ENCODE results near the gene FGF18. TPM values are rescaled to one million over a fixed set of nuclear protein-coding genes. Genes with fewer than 3 reads are reported as not detected.

FGF18 gene
- total and polyA plus RNA-seq, 9 of the 15 experiments (the other 6 are each of a cell fraction or from before 2014, with no cell fraction given), result 0.05 to 0.18 (median 0.11) TPM; not detected in 6

DNA sequence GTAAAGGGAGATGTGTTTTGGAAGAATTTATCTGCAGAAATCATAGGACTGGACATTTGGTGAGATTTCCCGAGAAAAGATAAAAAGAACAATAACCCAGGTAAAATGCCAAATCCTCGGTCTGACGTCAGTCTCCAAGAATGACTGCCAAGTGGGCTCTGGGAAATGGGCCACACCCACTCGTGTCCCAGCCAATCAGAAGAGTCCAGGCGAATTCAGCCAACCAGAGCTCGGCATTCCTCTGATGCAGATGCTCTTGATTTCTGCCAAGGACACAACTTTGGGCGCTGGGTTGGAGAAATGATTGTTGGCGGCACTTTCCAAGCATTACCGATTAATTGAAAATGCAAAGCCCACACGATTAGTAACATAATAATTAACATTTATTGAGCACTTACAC lies 73.3 kb downstream of the FGF18 start:
- FAIRE-seq, result peak; percentile 79
- Histone ChIP-seq H3K4me1 (replicated peaks in 1 of 2; ENCODE audit: control insufficient read depth in 2 of 2, insufficient read depth in 2 of 2, low read length in 2 of 2) (peaks cover 24 to 37% of the 10 kb centered on the region in 2 experiments), H3K27me3 (ENCODE audit: control insufficient read depth in 2 of 2, insufficient read depth in 2 of 2, low read length in 2 of 2) (peaks cover 0 to 11% of the 10 kb centered on the region in 2 experiments; a peak in 3 of 5 replicates), H4K20me1 (replicated peaks; ENCODE audit: control insufficient read depth, insufficient read depth, low read length) (no peaks in the 10 kb centered on the region), H2AFZ (ENCODE audit: low read depth, low read length) (0 out of 2 replicates have a peak overlapping the region, but pooled peaks have one; percentile 19), H3K9ac (ENCODE audit: insufficient read depth in 1 of 2, low read depth in 2 of 2, low read length in 2 of 2) (no peak overlapping the region), H3K9me1 (ENCODE audit: control insufficient read depth, insufficient read depth, low read length) (no peaks in the 10 kb centered on the region), H3K4me2 (ENCODE audit: insufficient read depth, low read length) (no peak overlapping the region), H3K4me3 (no peak overlapping the region), H3K9me3 (replicated peaks; ENCODE audit: control insufficient read depth, insufficient read depth, low read depth, low read length) (no peaks in the 10 kb centered on the region), H3K36me3 (ENCODE audit: control insufficient read depth, insufficient read depth, low read length) (no peaks in the 10 kb centered on the region), H3K79me2 (ENCODE audit: control insufficient read depth, insufficient read depth, low read length) (no peaks in the 10 kb centered on the region), H3K27ac (ENCODE audit: extremely low read depth, low read depth, low read length) (no peak overlapping the region)
- CTCF ChIA-PET (ENCODE audit: low intra/inter-chr PET ratio), result no interaction called here
- in situ Hi-C loops (cut with MboI) (no loop called here), intact Hi-C loops (cut with micrococcal nuclease) (no loop called here)
- TF ChIP-seq NFYB (IDR thresholded peaks at IDR 0.05; ENCODE audit: extremely low read depth, insufficient read length), result peak; percentile 30
- TF ChIP-seq, protein P1, sequence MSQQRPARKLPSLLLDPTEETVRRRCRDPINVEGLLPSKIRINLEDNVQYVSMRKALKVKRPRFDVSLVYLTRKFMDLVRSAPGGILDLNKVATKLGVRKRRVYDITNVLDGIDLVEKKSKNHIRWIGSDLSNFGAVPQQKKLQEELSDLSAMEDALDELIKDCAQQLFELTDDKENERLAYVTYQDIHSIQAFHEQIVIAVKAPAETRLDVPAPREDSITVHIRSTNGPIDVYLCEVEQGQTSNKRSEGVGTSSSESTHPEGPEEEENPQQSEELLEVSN (IDR thresholded peaks at IDR 0.05; ENCODE audit: borderline replicate concordance in 1 of 2, extremely low read depth in 1 of 2, insufficient read depth in 1 of 2, insufficient read length in 1 of 2, low read depth in 1 of 2, low read length in 1 of 2, poor library complexity in 1 of 2, severe bottlenecking in 1 of 2), result no peak
- TF ChIP-seq, protein P2, sequence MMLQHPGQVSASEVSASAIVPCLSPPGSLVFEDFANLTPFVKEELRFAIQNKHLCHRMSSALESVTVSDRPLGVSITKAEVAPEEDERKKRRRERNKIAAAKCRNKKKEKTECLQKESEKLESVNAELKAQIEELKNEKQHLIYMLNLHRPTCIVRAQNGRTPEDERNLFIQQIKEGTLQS (IDR thresholded peaks at IDR 0.05), result 0 out of 2 replicates have a peak, but pooled peaks have one; percentile 11
- TF ChIP-seq, protein P2 (CRISPR knock-in tag; conservative IDR thresholded peaks at IDR 0.05), result no peak
- 68% methylated on average over 10 of the region's 10 CpGs for WGBS (ENCODE audit: insufficient coverage, low coverage, missing lambda C conversion rate)
- peak; percentile 36 to 71 (median 39) for DNase-seq (ENCODE audit: extremely low read depth in 1 of 4, low spot score in 3 of 4)
- BruUV-seq (replicated peaks), result no TSS peak
- POLR2A ChIA-PET, result no interaction called here
- 0 out of 3 replicates have a peak, but pooled peaks have one; percentile 19 for ATAC-seq
